NCI-H187 treated with DMSO at 0.1 percent for 48 hours (cell line): Measurements from ENCODE around the gene CPXCR1.
"Not testable (repeated sequence)": the region's sequence is repeated elsewhere in the genome, so short reads cannot be mapped to it uniquely, and the experiment has no call there.

Source experiments
- DNase-seq: peaks from one replicate; lab custom pipeline; 2025; lab: John Stamatoyannopoulos, UW

CPXCR1 gene

DNA sequence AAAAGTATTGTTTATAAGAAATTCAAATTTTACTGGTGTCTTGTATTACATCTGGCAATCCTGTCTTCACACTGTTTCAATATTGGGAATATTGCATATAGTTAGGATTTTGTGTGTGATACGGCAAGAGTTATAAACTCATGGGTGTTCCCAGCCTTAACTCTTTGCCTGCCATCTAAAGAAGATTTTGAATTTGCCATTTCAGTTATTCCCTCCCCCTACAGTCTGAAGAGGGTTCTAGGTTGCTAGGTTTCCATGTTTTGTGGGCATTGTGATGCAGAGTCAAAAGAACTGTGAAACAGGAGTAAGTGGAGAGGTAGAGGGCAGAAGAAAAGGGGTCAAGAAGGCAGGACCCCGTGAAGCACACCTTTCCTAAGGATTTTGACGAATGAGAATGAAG, at the start of gene CPXCR1:
CPXCR1 (plus strand) TSS at position 301 of the 400 bp plus-strand sequence. CDS start 6,190 bp downstream, outside the sequence.
- no peak for DNase-seq

DNA sequence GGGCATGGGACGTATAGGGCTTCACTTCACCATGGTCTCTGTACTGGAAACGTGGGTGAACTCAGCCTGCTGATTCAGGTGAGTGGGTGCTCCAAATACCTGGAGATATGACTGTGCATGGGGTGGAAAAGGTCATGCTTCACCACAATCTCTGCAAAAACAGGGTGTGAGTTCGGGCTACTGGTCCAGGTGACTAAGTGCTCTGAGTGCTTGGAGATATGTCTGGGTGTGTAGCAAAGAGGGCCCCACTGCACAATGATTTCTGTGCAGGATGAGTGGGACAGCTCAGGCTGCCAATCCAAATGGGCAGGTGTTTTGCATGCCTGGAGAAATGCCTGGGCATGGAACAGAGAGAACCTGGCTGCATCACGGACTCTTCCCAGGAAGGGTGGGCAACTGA, 11.2 kb upstream of the CPXCR1 start:
- DNase-seq, result no peak

- not testable (repeated sequence) for DNase-seq
Observed at GRCh38 chrX:88746215-88746614, 810 bp upstream of the CPXCR1 start.

- DNase-seq, result not testable (repeated sequence)
Observed at GRCh38 chrX:88752339-88752738, 5.3 kb downstream of the CPXCR1 start.

DNA sequence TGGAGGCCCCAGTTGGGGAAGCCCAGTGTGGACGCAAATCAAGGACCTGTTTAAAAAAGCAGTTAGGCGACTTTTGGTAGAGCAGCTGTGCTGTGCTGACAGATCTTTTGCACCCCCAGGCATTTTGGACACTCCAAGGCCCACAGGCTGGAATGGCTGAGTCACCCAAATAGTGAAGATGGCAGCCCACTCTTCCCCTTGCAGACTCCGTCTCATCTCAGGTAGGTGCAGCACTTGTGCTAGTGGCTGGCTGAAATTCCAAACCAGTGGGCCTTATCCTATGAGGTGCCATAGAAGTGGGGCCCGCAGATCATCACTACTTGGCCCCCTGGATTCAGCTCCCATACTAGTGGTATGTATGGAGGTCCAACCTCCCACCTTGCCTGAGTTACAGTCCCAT, 42.8 kb downstream of the CPXCR1 start:
- DNase-seq, result no peak
